OCI-LY1 (cell line): ENCODE results near the gene DEGS1.

Source experiments
- H2AFZ ChIP-seq: fragments of 200-600 bp; sonication (generic), shearing (Covaris generic); 2 replicates; pipeline ENCODE4 v1.6.0; 2014; ENCODE audit warnings: antibody characterized with exemption, mild to moderate bottlenecking, low read length
- H3F3A ChIP-seq: fragments of 200-600 bp; sonication (generic), shearing (Covaris generic); 2 replicates; pipeline ENCODE4 v1.6.0; 2014; ENCODE audit warnings: mild to moderate bottlenecking, antibody characterized with exemption, low read length, moderate library complexity; ENCODE audit not compliant: insufficient read depth
- H3K27ac ChIP-seq: fragments of 200-600 bp; sonication (generic); 2 replicates; pipeline ENCODE4 v1.5.1; 2014; ENCODE audit warnings: low read length, mixed run types, mild to moderate bottlenecking, low read depth; ENCODE audit not compliant: poor library complexity, severe bottlenecking
- H3K27me3 ChIP-seq: fragments of 200-600 bp; sonication (generic); 2 replicates; pipeline ENCODE4 v1.6.0; 2014; ENCODE audit warnings: antibody characterized with exemption, mild to moderate bottlenecking, low read length, moderate library complexity; ENCODE audit not compliant: insufficient read depth
- H3K36me3 ChIP-seq: fragments of 200-600 bp; sonication (generic); 2 replicates; pipeline ENCODE4 v1.6.1; 2014; ENCODE audit warnings: mild to moderate bottlenecking, antibody characterized with exemption, low read length, moderate library complexity, mixed read lengths; ENCODE audit not compliant: insufficient read depth
- H3K4me1 ChIP-seq: fragments of 200-600 bp; sonication (generic); 2 replicates; pipeline ENCODE4 v1.5.1; 2014; ENCODE audit warnings: mild to moderate bottlenecking, low read length, moderate library complexity; ENCODE audit not compliant: insufficient read depth, severe bottlenecking
- H3K4me2 ChIP-seq: fragments of 200-600 bp; sonication (generic), shearing (Covaris generic); 2 replicates; pipeline ENCODE4 v1.6.1; 2014; ENCODE audit warnings: low read length
- H3K4me3 ChIP-seq: fragments of 200-600 bp; sonication (generic); 2 replicates; pipeline ENCODE4 v1.5.1; 2014; ENCODE audit warnings: low read length, low read depth, mild to moderate bottlenecking, mixed read lengths; ENCODE audit not compliant: poor library complexity, severe bottlenecking
- H3K79me2 ChIP-seq: fragments of 200-600 bp; shearing (Covaris generic); 2 replicates; pipeline ENCODE4 v1.6.1; 2016; ENCODE audit warnings: mixed run types, low read length, mixed read lengths; ENCODE audit not compliant: insufficient read depth
- H3K9ac ChIP-seq: fragments of 200-600 bp; sonication (generic), shearing (Covaris generic); 2 replicates; pipeline ENCODE4 v1.6.1; 2014; ENCODE audit warnings: mild to moderate bottlenecking, low read length, mixed read lengths
- H3K9me2 ChIP-seq: fragments of 200-600 bp; sonication (generic), shearing (Covaris generic); 2 replicates; pipeline ENCODE4 v1.6.1; 2014; ENCODE audit warnings: low read depth, mild to moderate bottlenecking, low read length, mixed read lengths
- H3K9me3 ChIP-seq: fragments of 200-600 bp; shearing (Covaris generic); 2 replicates; pipeline ENCODE4 v1.6.1; 2014; ENCODE audit warnings: low read length, mixed read lengths
- H4K20me1 ChIP-seq: fragments of 200-600 bp; sonication (generic), shearing (Covaris generic); 2 replicates; pipeline ENCODE4 v1.6.0; 2016; ENCODE audit warnings: mild to moderate bottlenecking, low read length; ENCODE audit not compliant: insufficient read depth
- EZH2 ChIP-seq: fragments of 200-600 bp; sonication (generic), shearing (Covaris generic); IDR thresholded peaks from 2 replicates; pipeline ENCODE4 v1.8.0; 2017; ENCODE audit warnings: borderline replicate concordance, mixed run types, mild to moderate bottlenecking, antibody characterized with exemption, low read length, moderate library complexity, mixed read lengths
- TF ChIP-seq, protein P1 (sequence below): fragments of 200-600 bp; sonication (generic), shearing (Covaris generic); IDR thresholded peaks from 2 replicates; pipeline ENCODE4 v1.5.1; 2017; ENCODE audit warnings: mild to moderate bottlenecking, antibody characterized with exemption, low read length, moderate library complexity, mixed read lengths

Gene DEGS1

DNA sequence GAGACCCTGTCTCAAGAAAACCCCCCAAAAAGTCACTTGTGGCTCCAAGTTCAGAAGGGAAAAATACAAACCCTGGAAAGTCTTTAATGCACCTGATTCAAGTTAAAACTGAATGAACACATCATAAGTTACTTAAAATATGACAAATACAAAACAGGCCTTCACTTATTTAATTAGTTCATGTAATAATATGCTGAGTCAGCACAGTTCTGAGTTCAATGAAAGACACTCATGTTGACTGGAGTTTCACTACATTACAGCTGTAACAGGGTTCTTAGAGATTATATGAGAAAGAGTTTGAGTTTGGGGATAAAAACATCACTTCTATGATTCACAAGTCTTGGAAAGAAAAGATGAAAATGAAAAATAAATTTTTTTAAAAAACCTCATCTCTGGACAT, 51.0 kb downstream of the DEGS1 start:
- Histone ChIP-seq H3K4me3 (no peak overlapping the region), H3K9me3 (no peaks in the 10 kb centered on the region), H3K9me2 (no peaks in the 10 kb centered on the region), H3K79me2 (no peaks in the 10 kb centered on the region), H3K27me3 (no peaks in the 10 kb centered on the region), H3F3A (no peaks in the 10 kb centered on the region), H3K27ac (no peak overlapping the region), H2AFZ (no peak overlapping the region), H4K20me1 (no peaks in the 10 kb centered on the region), H3K4me1 (no peaks in the 10 kb centered on the region), H3K9ac (no peak overlapping the region), H3K4me2 (no peak overlapping the region), H3K36me3 (peaks cover 51% of the 10 kb centered on the region)
- TF ChIP-seq, protein P1, sequence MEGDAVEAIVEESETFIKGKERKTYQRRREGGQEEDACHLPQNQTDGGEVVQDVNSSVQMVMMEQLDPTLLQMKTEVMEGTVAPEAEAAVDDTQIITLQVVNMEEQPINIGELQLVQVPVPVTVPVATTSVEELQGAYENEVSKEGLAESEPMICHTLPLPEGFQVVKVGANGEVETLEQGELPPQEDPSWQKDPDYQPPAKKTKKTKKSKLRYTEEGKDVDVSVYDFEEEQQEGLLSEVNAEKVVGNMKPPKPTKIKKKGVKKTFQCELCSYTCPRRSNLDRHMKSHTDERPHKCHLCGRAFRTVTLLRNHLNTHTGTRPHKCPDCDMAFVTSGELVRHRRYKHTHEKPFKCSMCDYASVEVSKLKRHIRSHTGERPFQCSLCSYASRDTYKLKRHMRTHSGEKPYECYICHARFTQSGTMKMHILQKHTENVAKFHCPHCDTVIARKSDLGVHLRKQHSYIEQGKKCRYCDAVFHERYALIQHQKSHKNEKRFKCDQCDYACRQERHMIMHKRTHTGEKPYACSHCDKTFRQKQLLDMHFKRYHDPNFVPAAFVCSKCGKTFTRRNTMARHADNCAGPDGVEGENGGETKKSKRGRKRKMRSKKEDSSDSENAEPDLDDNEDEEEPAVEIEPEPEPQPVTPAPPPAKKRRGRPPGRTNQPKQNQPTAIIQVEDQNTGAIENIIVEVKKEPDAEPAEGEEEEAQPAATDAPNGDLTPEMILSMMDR: no peak
- no peak for TF ChIP-seq EZH2

DNA sequence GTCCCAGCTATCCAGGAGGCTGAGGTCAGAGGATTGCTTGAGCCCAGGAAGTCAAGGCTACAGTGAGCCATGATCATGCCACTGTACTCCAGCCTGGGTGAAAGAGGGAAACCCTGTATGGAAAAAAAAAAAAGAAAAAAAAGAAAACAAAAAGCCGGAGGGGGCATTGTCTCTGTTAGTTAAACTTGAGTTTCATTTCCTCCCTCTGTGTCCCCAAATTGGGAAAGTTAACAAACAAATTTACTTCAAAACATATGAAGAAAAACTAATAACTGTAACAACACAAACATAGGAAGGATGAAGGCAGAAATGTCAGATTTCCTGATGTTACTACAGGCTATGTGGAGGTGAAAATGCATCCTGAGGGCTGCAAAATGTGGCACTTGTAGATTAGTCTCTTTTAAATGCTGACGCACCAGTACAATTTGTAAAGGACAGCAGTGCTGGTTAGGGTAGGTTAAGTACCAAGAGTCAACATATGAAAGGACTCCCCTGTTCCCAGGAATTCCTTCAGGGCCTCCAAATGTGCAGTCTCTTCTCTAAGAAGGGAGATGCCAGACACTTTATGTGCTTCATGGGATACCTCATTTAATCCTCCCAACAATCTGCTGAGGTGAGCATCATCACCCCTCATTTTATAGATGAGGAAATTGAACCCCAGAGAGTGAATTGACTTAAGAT, 52.9 kb downstream of the DEGS1 start:
- H3K4me1 ChIP-seq: no peaks in the 10 kb centered on the region
- H3K27me3 ChIP-seq: no peaks in the 10 kb centered on the region
- no peak overlapping the region for H3K4me2 ChIP-seq
- no peaks in the 10 kb centered on the region for H4K20me1 ChIP-seq
- no peak overlapping the region for H2AFZ ChIP-seq
- no peak overlapping the region for H3K9ac ChIP-seq
- TF ChIP-seq EZH2: no peak
- TF ChIP-seq, protein P1: no peak
- H3K79me2 ChIP-seq: no peaks in the 10 kb centered on the region
- H3K9me3 ChIP-seq: no peaks in the 10 kb centered on the region
- no peak overlapping the region for H3K4me3 ChIP-seq
- H3F3A ChIP-seq: no peaks in the 10 kb centered on the region
- no peaks in the 10 kb centered on the region for H3K9me2 ChIP-seq
- H3K27ac ChIP-seq: no peak overlapping the region
- H3K36me3 ChIP-seq: peaks cover 42% of the 10 kb centered on the region

DNA sequence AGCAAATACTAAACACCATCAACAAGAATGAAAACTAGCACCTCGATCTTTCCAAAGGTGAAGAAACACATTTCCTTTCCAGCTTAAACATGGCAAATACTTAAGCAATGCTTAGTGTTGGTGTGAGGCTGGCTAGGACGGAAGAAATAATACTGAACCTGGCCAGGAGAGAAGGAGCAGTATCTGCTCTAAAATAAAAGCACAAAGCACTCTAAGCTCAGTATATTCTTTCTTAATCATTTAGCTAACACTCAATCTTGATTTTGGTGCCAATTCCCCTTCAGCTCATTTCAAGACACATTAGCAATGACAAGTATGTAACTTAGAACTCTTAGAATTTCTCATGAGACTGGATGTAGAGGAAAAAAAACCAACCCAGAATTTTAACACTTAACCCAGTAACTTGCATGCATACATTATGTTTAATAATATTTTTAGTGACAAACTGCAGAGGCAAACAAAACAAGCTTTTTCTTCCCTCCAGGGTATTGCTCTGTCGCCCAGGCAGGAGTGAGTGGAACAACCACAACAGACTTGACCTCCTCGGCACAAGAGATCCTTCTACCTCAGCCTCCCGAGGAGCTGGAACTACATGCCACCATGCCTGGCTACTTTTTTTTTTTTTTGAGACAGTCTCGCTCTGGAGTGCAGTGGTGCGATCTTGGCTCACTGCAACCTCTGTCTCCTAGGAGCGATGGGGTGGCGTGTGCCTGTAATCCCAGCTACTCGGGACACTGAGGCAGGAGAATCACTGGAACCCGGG, 54.3 kb downstream of the DEGS1 start:
- H3K4me2 ChIP-seq: no peak overlapping the region
- H3F3A ChIP-seq: no peaks in the 10 kb centered on the region
- peaks cover 38% of the 10 kb centered on the region for H3K36me3 ChIP-seq
- H3K27me3 ChIP-seq: no peaks in the 10 kb centered on the region
- H4K20me1 ChIP-seq: no peaks in the 10 kb centered on the region
- no peak for TF ChIP-seq EZH2
- TF ChIP-seq, protein P1: no peak
- no peak overlapping the region for H2AFZ ChIP-seq
- H3K4me3 ChIP-seq: no peak overlapping the region
- H3K79me2 ChIP-seq: no peaks in the 10 kb centered on the region
- no peak overlapping the region for H3K27ac ChIP-seq
- no peaks in the 10 kb centered on the region for H3K9me2 ChIP-seq
- H3K9ac ChIP-seq: no peak overlapping the region
- H3K9me3 ChIP-seq: no peaks in the 10 kb centered on the region
- H3K4me1 ChIP-seq: no peaks in the 10 kb centered on the region
